Neural progenitor cell (in vitro differentiated cells): ENCODE data around the gene FGD6.

Source experiments
- EZH2 ChIP-seq: fragments of 200-600 bp; sonication (generic); IDR thresholded peaks from 2 replicates; pipeline ENCODE4 v1.6.1; 2017; ENCODE audit warnings: antibody characterized with exemption, mild to moderate bottlenecking, moderate library complexity
- EZH2phosphoT487 ChIP-seq: fragments of 200-600 bp; sonication (generic); IDR thresholded peaks from 2 replicates; pipeline ENCODE4 v1.6.1; 2017; ENCODE audit warnings: antibody characterized with exemption
- TF ChIP-seq, protein P1 (sequence below): fragments of 200-600 bp; sonication (generic); IDR thresholded peaks from 2 replicates; pipeline ENCODE4 v1.5.1; 2017; ENCODE audit warnings: antibody characterized with exemption, mild to moderate bottlenecking

DNA sequence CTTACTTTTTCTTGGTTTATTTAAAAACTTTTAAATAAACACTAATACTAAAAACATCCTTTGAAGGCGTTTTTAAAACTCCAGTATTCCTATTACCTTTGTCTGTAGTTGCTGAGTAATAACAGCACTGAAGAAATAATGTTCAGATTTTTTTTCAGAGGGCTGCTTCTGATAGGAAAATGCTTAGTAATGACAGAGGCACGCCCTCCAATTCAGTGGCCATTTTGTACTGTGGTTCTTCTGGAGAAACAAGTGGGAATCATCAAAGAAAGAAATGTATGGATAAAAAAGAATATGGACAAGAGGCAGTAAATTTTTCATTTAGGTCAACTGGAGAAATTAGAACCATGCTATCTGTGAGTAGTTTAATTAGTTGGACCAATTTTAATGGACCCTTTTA is 13.9 kb upstream of the FGD6 start:
- TF ChIP-seq, protein P1, sequence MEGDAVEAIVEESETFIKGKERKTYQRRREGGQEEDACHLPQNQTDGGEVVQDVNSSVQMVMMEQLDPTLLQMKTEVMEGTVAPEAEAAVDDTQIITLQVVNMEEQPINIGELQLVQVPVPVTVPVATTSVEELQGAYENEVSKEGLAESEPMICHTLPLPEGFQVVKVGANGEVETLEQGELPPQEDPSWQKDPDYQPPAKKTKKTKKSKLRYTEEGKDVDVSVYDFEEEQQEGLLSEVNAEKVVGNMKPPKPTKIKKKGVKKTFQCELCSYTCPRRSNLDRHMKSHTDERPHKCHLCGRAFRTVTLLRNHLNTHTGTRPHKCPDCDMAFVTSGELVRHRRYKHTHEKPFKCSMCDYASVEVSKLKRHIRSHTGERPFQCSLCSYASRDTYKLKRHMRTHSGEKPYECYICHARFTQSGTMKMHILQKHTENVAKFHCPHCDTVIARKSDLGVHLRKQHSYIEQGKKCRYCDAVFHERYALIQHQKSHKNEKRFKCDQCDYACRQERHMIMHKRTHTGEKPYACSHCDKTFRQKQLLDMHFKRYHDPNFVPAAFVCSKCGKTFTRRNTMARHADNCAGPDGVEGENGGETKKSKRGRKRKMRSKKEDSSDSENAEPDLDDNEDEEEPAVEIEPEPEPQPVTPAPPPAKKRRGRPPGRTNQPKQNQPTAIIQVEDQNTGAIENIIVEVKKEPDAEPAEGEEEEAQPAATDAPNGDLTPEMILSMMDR = no peak
- TF ChIP-seq EZH2 (no peak), EZH2phosphoT487 (no peak)
